ENCODE results near the gene DUSP22.

DNA sequence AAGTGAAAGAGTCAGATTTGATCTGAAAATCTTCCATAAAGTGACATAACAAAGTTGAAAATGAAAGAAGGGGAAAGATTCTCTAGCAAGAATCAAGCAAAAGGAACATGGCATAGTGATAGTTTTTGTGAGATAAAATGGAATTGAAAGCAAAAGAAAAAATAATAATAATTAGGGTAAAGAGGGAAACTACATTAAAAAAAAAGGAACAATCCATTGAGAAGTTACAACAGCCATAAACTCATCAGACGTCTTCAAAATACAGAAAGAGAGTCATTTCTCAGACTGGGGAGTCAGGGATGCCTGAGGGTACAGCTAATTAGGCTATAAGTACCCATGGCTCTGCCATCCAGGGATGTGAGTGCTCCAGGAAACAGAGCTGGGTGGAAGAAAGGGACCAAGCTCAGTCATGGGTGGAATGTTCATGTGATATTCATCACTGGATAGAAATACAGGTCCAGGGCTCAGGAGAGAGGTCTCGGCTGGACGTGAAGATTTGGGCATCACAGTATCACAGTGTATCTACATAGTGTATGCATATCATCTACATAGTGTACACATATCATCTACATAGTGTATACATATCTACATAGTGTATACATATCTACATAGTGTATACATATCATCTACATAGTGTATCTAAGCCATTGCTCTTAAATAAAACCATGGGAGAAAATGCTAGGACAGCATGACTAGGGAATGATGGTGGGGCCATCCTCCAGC is 29.4 kb downstream of the DUSP22 start:
- no peak for TF ChIP-seq TAL1 (IDR thresholded peaks at IDR 0.05)
- TF ChIP-seq MECOM (CRISPR knock-in tag; IDR thresholded peaks at IDR 0.05) = no peak
- no peak for TF ChIP-seq DPF2 (IDR thresholded peaks at IDR 0.05)
- TF ChIP-seq XRCC5 (IDR thresholded peaks at IDR 0.05; ENCODE audit: low read depth, low read length) = no peak
- TF ChIP-seq PML (IDR thresholded peaks at IDR 0.05; ENCODE audit: low read length) = no peak
- TF ChIP-seq TAF9B (IDR thresholded peaks at IDR 0.05; ENCODE audit: partially characterized antibody) = no peak
- no peak for TF ChIP-seq ZNF263 (CRISPR knock-in tag; IDR thresholded peaks at IDR 0.05; ENCODE audit: borderline replicate concordance)
- no peak for TF ChIP-seq SREBF1 (IDR thresholded peaks at IDR 0.05; ENCODE audit: borderline replicate concordance, low read depth, low read length)
- no peak for TF ChIP-seq POLR2AphosphoS5 (IDR thresholded peaks at IDR 0.05; ENCODE audit: control insufficient read depth, insufficient read depth, low read depth, low read length)
- no peak for TF ChIP-seq EZH2 (IDR thresholded peaks at IDR 0.05; ENCODE audit: borderline replicate concordance, low read depth, low read length)
- TF ChIP-seq, protein P1, sequence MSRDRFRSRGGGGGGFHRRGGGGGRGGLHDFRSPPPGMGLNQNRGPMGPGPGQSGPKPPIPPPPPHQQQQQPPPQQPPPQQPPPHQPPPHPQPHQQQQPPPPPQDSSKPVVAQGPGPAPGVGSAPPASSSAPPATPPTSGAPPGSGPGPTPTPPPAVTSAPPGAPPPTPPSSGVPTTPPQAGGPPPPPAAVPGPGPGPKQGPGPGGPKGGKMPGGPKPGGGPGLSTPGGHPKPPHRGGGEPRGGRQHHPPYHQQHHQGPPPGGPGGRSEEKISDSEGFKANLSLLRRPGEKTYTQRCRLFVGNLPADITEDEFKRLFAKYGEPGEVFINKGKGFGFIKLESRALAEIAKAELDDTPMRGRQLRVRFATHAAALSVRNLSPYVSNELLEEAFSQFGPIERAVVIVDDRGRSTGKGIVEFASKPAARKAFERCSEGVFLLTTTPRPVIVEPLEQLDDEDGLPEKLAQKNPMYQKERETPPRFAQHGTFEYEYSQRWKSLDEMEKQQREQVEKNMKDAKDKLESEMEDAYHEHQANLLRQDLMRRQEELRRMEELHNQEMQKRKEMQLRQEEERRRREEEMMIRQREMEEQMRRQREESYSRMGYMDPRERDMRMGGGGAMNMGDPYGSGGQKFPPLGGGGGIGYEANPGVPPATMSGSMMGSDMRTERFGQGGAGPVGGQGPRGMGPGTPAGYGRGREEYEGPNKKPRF (IDR thresholded peaks at IDR 0.05; ENCODE audit: low read depth, low read length) = no peak
- TF ChIP-seq TAF1 (IDR thresholded peaks at IDR 0.05; ENCODE audit: control insufficient read depth, extremely low read depth, insufficient read depth, low read length, severe bottlenecking) = no peak
- no peak for TF ChIP-seq HCFC1 (IDR thresholded peaks at IDR 0.05; ENCODE audit: low read depth, low read length)
